NOMO-1 treated with dmso at 0.1 percent for 144 hours (cell line): ENCODE measurements around the gene FMO2.

Experiments used
- DNase-seq: peaks from one replicate; lab custom pipeline; 2025; ENCODE audit not compliant: unreplicated experiment; lab: John Stamatoyannopoulos, UW

FMO2 gene

DNA sequence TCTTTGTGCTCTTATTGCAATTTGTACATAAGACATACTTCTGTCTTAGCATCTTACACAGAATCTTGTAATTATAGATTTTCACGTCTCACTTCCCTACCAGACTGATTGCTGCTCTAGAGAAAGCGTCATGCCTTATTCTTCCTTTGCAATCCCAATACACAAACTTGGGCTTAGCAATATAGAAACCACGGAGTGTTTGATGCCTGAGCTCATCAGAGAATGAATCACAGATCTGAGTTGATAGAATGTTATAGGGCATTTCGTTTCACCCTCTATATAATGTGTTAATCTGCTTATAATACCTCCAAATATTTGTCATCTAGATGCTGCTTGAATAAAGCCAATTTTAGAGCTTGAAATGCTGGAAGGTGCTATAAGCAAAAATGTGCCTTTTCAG lies 69.8 kb downstream of the FMO2 start:
- no peak for DNase-seq

DNA sequence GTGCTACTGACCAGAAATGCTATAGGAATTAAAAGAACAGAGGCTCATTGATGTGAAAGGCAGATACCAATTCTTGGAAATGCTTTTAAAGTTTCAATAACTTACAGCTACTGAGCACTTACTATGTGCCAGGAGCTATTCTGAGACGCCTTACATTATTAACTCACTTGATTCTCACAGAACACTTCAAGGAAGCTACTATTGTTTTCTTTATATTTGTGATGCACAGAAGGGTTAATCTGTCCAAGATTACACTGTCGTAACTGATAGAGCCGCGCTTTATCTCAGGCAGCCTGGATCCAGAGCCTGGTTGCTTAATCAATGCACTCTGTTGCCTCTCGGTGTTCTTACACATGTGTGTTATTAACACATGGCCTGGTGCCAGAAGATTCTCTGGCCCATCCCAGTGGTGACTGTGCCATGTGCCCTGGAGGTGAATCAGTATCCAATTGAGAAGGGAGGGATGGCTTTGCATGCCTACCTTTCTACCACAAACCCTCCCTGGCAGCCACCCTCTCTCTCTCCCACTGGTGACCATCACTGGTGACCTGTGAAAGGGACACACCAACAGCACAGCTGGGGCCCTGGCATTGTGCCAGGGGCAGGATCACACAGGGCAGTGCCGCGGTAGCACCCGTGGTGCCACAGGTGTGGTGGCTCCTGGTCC lies 72.0 kb downstream of the FMO2 start:
- DNase-seq = no peak

DNA sequence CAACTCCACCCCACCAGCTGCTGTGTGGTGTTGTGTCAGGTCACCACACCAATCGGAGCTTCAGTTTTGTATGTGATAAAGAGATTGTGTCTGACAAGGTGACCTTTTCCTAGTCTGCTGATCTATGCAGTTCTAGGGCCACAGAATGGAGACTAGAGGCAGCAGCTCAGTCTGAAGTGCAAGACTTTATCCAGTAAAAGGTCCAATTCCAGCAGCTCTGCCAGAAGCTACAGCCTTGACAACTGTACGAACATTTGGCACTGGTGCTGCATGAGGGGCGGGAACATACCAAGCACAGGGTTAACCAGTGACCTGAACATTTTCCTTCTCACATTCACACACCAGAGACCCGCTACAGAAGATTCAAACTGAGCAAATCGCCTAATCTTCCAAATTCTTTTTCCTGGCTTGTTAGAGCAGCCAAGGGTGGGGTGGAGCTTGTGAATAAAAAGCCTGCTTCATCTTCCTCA lies 72.5 kb downstream of the FMO2 start:
- DNase-seq = no peak

DNA sequence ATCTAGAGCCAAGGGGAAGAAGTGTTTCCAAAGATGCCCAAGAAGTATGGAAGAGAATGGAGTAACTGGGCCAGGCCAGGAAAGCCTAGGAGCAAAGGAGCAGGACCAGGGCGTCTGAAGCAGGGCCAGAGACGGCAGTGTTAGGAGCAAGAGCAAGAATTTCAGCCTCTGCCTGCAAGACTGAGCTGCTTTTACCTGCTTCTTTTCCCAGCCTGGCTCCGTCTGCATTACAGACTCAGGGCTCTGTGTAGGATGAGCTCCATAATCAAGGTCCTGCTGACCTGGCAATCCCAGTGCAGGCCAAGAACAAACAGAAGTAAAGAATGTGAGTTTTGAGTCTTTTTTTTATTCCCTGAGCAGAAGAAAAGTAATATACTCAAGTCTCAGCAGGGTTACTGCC lies 73.3 kb downstream of the FMO2 start:
- no peak for DNase-seq

DNA sequence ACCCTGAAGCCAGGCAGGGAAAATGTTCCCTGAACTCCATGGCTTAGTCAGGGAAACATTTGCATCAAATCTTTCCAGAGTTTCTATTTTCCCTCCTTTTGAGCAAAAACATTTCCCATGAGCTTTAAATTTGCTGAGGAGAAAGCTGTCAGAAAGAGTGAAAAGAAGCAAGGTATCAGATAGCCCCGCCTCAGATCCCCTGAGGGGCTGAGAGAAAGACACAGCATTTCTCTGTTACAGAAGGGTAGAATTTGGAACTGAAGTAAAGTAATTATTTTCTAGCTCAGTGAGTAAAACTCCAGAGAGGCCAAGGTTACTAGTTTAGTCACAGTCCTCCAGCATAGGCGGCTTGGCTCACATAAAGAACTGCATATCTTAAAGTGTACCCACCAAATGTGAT lies 73.8 kb downstream of the FMO2 start:
- no peak for DNase-seq
